DND-41 (cell line): ENCODE measurements around the gene CLIP3.
"Not testable (repeated sequence)": the region's sequence is repeated elsewhere in the genome, so short reads cannot be mapped to it uniquely, and the experiment has no call there.

Source experiments
- ATAC-seq: fragments of 200-7000 bp; cut with Tn5 transposase; 3 replicates; pipeline ENCODE4 v1.9.1; 2021; ENCODE audit warnings: low read depth; ENCODE audit not compliant: insufficient read depth
- DNase-seq: peaks from one replicate; pipeline ENCODE4 v3.0.0-alpha.2; 2020
- H2AFZ ChIP-seq: 2 replicates; pipeline ENCODE4 v1.6.0; 2012; ENCODE audit warnings: low read depth, low read length
- H3K27ac ChIP-seq: 2 replicates; pipeline ENCODE4 v1.5.1; 2012; ENCODE audit warnings: low read length, inconsistent platforms
- H3K27me3 ChIP-seq: fragments of 200-600 bp; sonication (generic); 2 replicates; pipeline ENCODE4 v1.6.0; 2012; ENCODE audit warnings: low read length, mild to moderate bottlenecking, inconsistent platforms; ENCODE audit not compliant: insufficient read depth, poor library complexity
- H3K36me3 ChIP-seq: 2 replicates; pipeline ENCODE4 v1.5.1; 2012; ENCODE audit warnings: low read length, inconsistent platforms; ENCODE audit not compliant: insufficient read depth
- H3K4me1 ChIP-seq: 2 replicates; pipeline ENCODE4 v1.5.1; 2012; ENCODE audit warnings: mild to moderate bottlenecking, low read length; ENCODE audit not compliant: insufficient read depth
- H3K4me2 ChIP-seq: 2 replicates; pipeline ENCODE4 v1.6.0; 2012; ENCODE audit warnings: mild to moderate bottlenecking, moderate library complexity, low read length, inconsistent platforms; ENCODE audit not compliant: insufficient read depth
- H3K4me3 ChIP-seq, 2 experiments: fragments of 200-600 bp in 1 of 2; shearing (Covaris generic) in 1 of 2; 2 replicates each; pipeline ENCODE4 v1.5.1; 2012 to 2016; ENCODE audit warnings: inconsistent platforms in 2 of 2, low read length in 2 of 2, mild to moderate bottlenecking in 2 of 2, low read depth in 1 of 2, moderate library complexity in 1 of 2
- H3K79me2 ChIP-seq: 2 replicates; pipeline ENCODE4 v1.6.0; 2012; ENCODE audit warnings: low read length, inconsistent platforms; ENCODE audit not compliant: insufficient read depth
- H3K9ac ChIP-seq: 2 replicates; pipeline ENCODE4 v1.6.0; 2012; ENCODE audit warnings: low read depth, mild to moderate bottlenecking, inconsistent platforms, low read length, moderate library complexity
- H3K9me3 ChIP-seq: 2 replicates; pipeline ENCODE4 v1.5.1; 2012; ENCODE audit warnings: low read length, moderate library complexity, mild to moderate bottlenecking, inconsistent platforms; ENCODE audit not compliant: insufficient read depth, severe bottlenecking
- H4K20me1 ChIP-seq: 2 replicates; pipeline ENCODE4 v1.6.0; 2012; ENCODE audit warnings: low read length; ENCODE audit not compliant: insufficient read depth
- EZH2 ChIP-seq: IDR thresholded peaks from 3 replicates; pipeline ENCODE4 v1.6.1; 2012; ENCODE audit warnings: borderline replicate concordance, low read depth, mild to moderate bottlenecking, moderate library complexity, low read length, inconsistent platforms; ENCODE audit not compliant: severe bottlenecking
- TF ChIP-seq, protein P1 (sequence below): IDR thresholded peaks from 2 replicates; pipeline ENCODE4 v1.5.1; 2012; ENCODE audit warnings: borderline replicate concordance, low read length, moderate library complexity, mild to moderate bottlenecking; ENCODE audit not compliant: poor library complexity, severe bottlenecking; ENCODE audit errors: extremely low read depth

The CLIP3 gene

DNA sequence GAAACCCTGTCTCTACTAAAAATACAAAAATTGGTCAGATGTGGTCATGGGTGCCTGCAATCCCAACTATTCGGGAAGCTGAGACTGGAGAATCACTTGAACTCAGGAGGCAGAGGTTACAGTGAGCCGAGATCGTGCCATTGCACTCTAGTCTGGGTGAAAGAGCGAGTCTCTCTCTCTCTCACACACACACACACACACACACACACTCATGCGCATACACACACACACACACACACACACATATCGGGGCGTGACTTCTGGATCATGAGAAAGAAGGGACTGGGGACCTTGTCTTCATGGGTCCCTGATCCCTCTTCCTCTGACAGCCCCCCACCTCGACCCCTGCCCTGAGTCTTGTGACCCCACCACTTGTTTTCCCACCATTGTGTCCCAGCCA is 49.5 kb downstream of the CLIP3 start:
- H3K27me3 ChIP-seq: peaks cover 21% of the 10 kb centered on the region
- H3K27ac ChIP-seq: no peak overlapping the region
- no peaks in the 10 kb centered on the region; the same call in 1 of the 2 replicates for H4K20me1 ChIP-seq
- no peak overlapping the region for H3K4me2 ChIP-seq
- H3K4me1 ChIP-seq: no peaks in the 10 kb centered on the region
- H3K9ac ChIP-seq: no peak overlapping the region
- no peaks in the 10 kb centered on the region for H3K79me2 ChIP-seq
- DNase-seq (no peak), ATAC-seq (no peak)
- no peak overlapping the region for H3K4me3 ChIP-seq
- TF ChIP-seq, protein P1, sequence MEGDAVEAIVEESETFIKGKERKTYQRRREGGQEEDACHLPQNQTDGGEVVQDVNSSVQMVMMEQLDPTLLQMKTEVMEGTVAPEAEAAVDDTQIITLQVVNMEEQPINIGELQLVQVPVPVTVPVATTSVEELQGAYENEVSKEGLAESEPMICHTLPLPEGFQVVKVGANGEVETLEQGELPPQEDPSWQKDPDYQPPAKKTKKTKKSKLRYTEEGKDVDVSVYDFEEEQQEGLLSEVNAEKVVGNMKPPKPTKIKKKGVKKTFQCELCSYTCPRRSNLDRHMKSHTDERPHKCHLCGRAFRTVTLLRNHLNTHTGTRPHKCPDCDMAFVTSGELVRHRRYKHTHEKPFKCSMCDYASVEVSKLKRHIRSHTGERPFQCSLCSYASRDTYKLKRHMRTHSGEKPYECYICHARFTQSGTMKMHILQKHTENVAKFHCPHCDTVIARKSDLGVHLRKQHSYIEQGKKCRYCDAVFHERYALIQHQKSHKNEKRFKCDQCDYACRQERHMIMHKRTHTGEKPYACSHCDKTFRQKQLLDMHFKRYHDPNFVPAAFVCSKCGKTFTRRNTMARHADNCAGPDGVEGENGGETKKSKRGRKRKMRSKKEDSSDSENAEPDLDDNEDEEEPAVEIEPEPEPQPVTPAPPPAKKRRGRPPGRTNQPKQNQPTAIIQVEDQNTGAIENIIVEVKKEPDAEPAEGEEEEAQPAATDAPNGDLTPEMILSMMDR: no peak
- TF ChIP-seq EZH2: no peak
- no peaks in the 10 kb centered on the region for H3K36me3 ChIP-seq
- H3K9me3 ChIP-seq: no peaks in the 10 kb centered on the region
- no peak overlapping the region for H2AFZ ChIP-seq

DNA sequence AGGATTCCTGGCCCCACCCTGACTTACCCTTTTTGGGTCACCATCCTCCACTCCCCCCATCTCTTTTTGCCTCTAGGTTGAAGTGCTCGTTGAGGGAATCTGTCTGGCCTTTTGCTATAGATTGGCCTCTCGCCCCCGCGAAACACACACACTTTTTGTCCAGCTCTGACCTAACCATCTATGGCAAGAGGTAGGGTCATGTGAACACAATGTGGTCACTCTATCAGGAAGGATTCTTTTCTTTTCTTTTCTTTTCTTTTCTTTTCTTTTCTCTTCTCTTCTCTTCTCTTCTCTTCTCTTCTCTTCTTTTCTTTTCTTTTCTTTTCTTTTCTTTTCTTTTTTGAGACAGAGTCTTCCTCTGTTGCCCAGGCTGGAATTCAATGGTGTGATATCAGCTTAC is 51.7 kb downstream of the CLIP3 start:
- not testable (repeated sequence) for H3K4me2 ChIP-seq, H3K9ac ChIP-seq, H3K36me3 ChIP-seq, ATAC-seq, H3K27me3 ChIP-seq, H3K9me3 ChIP-seq, H3K4me3 ChIP-seq, H4K20me1 ChIP-seq, H2AFZ ChIP-seq, H3K27ac ChIP-seq, DNase-seq, H3K79me2 ChIP-seq, H3K4me1 ChIP-seq

DNA sequence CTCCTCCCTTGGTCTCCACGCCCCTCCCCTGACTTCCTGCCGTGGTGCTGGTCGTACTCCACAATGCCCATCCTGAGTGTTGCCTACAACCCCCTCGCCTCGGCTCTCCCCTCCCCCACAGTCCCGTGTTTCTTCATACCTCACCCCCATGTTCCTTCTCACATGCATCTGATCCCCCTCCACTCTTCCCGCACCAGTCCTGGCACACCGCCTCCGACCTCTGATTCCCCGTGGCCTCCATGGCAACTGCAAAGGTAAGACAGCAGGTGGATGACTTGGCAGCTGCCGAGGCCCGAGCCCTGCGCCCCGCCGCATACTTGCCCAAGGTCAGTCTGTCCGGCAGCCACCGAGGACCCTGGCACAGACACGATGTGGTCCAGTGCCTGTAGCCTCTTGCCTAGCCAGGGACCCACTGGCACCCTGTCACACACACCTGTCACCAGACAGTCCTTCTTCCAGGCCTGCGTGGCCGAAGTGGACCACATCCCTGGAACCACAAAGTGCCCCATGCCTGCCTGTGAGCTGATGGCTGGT is 53.8 kb downstream of the CLIP3 start:
- Histone ChIP-seq H4K20me1 (no peaks in the 10 kb centered on the region), H3K9ac (no peak overlapping the region), H2AFZ (no peak overlapping the region), H3K27me3 (no peaks in the 10 kb centered on the region), H3K9me3 (no peaks in the 10 kb centered on the region), H3K36me3 (no peaks in the 10 kb centered on the region), H3K79me2 (no peaks in the 10 kb centered on the region), H3K4me3 (no peak overlapping the region), H3K4me1 (no peaks in the 10 kb centered on the region), H3K27ac (no peak overlapping the region), H3K4me2 (no peak overlapping the region)
- no peak for DNase-seq
- TF ChIP-seq EZH2: no peak
- TF ChIP-seq, protein P1: no peak
- no peak for ATAC-seq

DNA sequence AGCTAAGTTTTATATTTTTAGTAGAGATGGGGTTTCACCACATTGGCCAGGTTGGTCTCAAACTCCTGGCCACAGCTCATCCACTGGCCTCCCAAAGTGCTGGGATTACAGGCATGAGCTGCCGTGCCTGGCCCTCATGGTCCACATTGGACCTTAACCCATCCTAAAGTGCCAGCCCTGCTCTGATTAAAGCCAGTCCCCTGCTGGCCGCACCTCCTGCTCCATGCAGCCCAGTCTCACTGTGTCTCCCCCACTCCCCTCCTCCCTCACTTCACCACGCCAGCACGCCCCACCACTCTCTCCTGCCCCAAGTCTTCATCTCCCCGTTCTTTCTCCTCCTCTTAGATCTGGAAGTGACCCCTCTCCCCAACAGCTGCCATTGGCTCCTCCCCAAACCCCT is 54.4 kb downstream of the CLIP3 start:
- TF ChIP-seq EZH2: no peak
- TF ChIP-seq, protein P1: no peak
- H3K79me2 ChIP-seq: no peaks in the 10 kb centered on the region
- ATAC-seq (no peak), DNase-seq (no peak)
- H3K4me1 ChIP-seq: no peaks in the 10 kb centered on the region
- H3K27me3 ChIP-seq: no peaks in the 10 kb centered on the region
- H4K20me1 ChIP-seq: no peaks in the 10 kb centered on the region
- no peak overlapping the region for H3K4me2 ChIP-seq
- H3K4me3 ChIP-seq: no peak overlapping the region
- H3K9ac ChIP-seq: no peak overlapping the region
- no peak overlapping the region for H2AFZ ChIP-seq
- no peaks in the 10 kb centered on the region for H3K9me3 ChIP-seq
- H3K27ac ChIP-seq: no peak overlapping the region
- no peaks in the 10 kb centered on the region for H3K36me3 ChIP-seq
